PFSK-1 (cell line): ENCODE data around the gene PIEZO1.

Experiments
- FOXP2 ChIP-seq: optimal IDR thresholded peaks from 2 replicates; pipeline ENCODE3; 2011; ENCODE audit warnings: borderline replicate concordance, control low read depth, inconsistent platforms; ENCODE audit not compliant: insufficient read depth; ENCODE audit errors: extremely low read length, extremely low read depth
- POLR2AphosphoS5 ChIP-seq: IDR thresholded peaks from 2 replicates; pipeline ENCODE4 v1.6.1; 2012; ENCODE audit warnings: low read depth, mild to moderate bottlenecking, control low read depth, low read length, moderate library complexity
- SIN3A ChIP-seq: IDR thresholded peaks from 2 replicates; pipeline ENCODE4 v1.6.1; 2012; ENCODE audit warnings: mild to moderate bottlenecking, low read length, moderate library complexity, borderline replicate concordance; ENCODE audit not compliant: insufficient read depth
- TAF1 ChIP-seq: IDR thresholded peaks from 2 replicates; pipeline ENCODE4 v1.6.1; 2012; ENCODE audit warnings: low read length, control low read depth, borderline replicate concordance; ENCODE audit not compliant: insufficient read depth
- TF ChIP-seq, protein P1 (sequence below), 2 experiments: IDR thresholded peaks; 2 replicates each; pipeline versions ENCODE4 v1.6.1 to v1.8.0; 2011 to 2012; ENCODE audit warnings: low read depth in 2 of 2, low read length in 2 of 2, control low read depth in 1 of 2, inconsistent platforms in 1 of 2, mild to moderate bottlenecking in 1 of 2, moderate library complexity in 1 of 2; ENCODE audit not compliant: insufficient read depth in 1 of 2

The PIEZO1 gene

DNA sequence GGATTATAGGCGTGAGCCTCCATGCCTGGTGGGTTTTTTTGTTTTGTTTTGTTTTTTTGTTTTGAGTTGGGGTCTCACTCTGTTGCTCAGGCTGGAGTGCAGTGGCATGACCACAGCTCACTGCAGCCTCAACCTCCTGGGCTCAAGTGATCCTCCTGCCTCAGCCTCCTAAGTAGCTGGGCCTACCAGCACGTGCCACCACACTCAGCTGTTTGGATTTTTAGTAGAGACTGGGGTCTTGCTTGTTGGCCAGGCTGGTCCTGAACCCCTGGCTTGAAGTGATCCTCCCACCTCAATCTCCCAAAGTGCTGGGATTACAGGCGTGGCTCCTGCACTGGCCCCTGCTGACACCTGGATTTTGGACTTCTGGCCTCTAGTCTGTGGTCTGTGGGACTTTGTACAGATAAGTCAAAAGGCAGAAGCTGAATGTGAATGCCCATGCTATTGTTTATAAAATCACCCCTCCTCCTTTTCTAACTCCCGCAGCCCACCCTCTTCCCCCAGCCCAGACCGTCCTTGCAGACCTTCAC is 104.4 kb downstream of the PIEZO1 start:
- TF ChIP-seq, protein P1, sequence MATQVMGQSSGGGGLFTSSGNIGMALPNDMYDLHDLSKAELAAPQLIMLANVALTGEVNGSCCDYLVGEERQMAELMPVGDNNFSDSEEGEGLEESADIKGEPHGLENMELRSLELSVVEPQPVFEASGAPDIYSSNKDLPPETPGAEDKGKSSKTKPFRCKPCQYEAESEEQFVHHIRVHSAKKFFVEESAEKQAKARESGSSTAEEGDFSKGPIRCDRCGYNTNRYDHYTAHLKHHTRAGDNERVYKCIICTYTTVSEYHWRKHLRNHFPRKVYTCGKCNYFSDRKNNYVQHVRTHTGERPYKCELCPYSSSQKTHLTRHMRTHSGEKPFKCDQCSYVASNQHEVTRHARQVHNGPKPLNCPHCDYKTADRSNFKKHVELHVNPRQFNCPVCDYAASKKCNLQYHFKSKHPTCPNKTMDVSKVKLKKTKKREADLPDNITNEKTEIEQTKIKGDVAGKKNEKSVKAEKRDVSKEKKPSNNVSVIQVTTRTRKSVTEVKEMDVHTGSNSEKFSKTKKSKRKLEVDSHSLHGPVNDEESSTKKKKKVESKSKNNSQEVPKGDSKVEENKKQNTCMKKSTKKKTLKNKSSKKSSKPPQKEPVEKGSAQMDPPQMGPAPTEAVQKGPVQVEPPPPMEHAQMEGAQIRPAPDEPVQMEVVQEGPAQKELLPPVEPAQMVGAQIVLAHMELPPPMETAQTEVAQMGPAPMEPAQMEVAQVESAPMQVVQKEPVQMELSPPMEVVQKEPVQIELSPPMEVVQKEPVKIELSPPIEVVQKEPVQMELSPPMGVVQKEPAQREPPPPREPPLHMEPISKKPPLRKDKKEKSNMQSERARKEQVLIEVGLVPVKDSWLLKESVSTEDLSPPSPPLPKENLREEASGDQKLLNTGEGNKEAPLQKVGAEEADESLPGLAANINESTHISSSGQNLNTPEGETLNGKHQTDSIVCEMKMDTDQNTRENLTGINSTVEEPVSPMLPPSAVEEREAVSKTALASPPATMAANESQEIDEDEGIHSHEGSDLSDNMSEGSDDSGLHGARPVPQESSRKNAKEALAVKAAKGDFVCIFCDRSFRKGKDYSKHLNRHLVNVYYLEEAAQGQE (IDR thresholded peaks at IDR 0.05; ENCODE audit: insufficient read depth in 1 of 2, low read depth in 2 of 2, low read length in 2 of 2), result no peak
- TF ChIP-seq POLR2AphosphoS5 (no peak), SIN3A (no peak), TAF1 (no peak), FOXP2 (no peak)

DNA sequence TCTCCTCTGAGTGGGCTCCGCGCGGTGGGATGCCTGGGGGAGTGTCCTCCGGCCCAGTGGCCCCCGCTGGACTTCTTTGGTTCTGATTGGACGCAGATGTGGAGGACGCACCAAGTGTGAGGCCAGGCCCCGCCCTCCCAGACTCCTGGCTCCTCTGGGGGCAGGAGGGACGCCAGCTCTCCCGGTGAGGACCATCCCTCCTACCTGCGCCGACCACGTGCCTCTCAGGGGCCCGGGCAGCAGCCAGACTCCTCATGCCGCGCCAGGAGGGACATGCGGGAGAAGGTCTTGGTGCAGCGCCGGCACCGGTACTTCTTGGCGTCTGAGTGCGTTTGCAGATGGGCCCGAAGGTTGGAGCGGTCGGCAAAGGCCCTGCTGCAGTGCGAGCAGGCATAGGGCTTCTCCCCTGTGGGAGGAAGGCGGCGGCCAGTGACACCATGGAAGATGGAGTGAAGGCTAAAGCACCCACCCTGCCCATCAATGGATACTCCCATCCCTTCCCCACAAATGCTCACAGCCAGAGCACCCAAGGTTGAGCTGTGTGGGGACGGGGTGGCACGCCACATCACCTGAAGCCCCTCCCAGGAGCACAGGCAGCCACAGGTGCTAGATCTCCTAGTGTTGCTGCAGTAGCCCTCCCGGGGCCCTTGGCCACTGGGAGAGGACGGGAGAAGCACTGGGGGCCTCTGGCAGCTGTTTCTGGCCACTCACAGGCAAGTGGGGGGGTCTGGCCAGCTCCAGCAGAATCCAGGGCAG is 106.6 kb downstream of the PIEZO1 start:
- TF ChIP-seq FOXP2, result no peak
- TF ChIP-seq SIN3A, result no peak
- TF ChIP-seq, protein P1 (IDR thresholded peaks at IDR 0.05; ENCODE audit: insufficient read depth in 1 of 2, low read depth in 2 of 2, low read length in 2 of 2), result no peak
- no peak for TF ChIP-seq TAF1
- TF ChIP-seq POLR2AphosphoS5, result no peak

DNA sequence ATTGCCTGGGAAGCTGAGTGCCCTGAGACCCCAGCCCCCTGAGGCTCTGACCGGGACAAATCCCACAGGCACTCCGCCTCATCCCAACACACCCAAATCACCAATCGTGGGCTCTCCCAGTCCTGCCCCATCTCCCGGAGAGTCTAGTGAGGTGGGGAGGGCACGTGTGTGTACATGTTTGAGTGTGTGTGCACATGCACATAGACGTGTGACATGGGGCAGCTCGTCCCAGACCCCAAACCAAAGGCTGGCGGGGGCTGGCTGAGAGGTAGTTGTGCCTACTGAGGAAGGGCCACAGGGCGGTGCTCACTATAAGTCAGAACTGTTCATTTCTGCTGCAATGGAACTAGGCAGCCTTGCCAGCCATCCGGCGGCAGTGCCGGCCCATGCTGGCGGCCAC is 107.3 kb downstream of the PIEZO1 start:
- TF ChIP-seq TAF1 (no peak), POLR2AphosphoS5 (no peak)

DNA sequence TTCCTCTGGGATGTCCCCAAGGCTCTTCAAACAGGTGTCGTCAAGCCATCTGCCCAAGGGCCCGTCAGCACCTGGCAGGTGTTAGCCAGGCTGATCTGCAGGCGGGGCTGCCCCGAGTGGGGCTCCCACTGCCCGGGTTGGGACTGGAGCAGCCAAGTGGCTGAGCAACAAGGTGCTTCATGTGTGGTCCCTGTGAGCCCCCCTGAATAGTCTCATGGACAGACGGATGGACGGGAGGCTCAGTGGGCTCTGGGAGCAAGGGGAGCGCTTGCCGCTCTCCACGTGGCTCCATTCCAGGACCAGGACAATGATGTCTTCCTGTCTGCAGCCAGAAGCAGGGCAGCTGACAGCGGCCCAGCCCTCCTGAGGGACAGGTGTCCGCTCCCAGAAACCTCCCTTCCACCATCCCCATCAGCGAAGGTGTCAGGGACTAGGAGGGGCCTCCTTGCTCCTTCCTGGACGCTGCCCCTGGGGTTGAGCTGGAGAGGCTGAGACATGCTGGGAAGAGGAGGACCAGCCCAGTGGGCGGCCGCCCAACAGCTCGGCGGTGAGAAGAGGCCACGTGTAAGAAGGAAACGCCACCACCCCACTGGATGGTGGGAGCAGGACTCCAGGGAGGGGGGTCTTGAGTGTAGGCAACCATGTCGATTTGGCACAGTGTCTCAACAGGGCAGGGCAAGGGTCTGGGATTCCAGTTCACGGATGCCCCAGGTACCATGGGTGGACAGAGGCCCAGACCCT is 108.3 kb downstream of the PIEZO1 start:
- TF ChIP-seq, protein P1 (IDR thresholded peaks at IDR 0.05; ENCODE audit: insufficient read depth in 1 of 2, low read depth in 2 of 2, low read length in 2 of 2), result no peak
- no peak for TF ChIP-seq POLR2AphosphoS5
- no peak for TF ChIP-seq TAF1
- TF ChIP-seq SIN3A, result no peak
- no peak for TF ChIP-seq FOXP2

DNA sequence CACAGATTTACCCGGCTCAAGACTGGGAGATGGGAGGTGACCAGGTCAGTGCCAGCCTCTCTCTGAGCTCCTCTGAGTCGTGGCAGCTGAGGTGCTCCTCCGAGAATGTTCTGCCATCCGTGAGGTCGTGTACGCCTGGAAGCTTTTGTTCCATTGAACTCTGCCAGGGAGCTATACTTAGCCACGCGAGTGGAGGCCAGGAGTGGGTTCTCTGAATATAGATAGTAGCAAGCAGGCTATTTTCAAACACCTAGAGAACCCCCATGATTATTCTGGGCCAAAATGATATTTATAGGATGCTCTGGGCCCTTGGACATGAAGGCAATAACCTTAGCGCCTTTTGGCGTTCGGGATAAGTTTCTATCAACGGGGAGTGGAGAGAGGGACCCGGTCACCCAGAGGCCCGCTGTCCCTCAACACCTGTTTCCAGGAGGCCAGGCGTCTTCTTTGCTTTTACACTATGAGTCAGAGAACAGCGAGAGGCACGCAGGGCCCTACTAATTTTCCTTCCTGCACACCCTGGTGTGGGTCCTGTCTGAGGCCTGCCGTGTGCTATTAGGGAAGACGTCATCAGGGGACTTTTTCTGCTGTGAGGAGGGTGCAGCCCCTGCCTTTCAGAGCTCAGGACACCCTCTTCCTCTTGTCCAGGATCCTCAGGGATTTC is 111.2 kb downstream of the PIEZO1 start:
- TF ChIP-seq, protein P1 (IDR thresholded peaks at IDR 0.05; ENCODE audit: insufficient read depth in 1 of 2, low read depth in 2 of 2, low read length in 2 of 2), result no peak
- no peak for TF ChIP-seq TAF1
